ENCODE data around the gene ABLIM1.

The ABLIM1 gene

GRCh38 chr10:114513381-114513792, 144.7 kb downstream of the ABLIM1 start:
- peak in 3 of 6 experiments; percentile 51 to 63 (median 55) for DNase-seq

- DNase-seq = no peak
Measured at GRCh38 chr10:114511881-114512280, 146.2 kb downstream of the ABLIM1 start.

- no peak for DNase-seq
Measured at GRCh38 chr10:114508376-114508775, 149.7 kb downstream of the ABLIM1 start.

GRCh38 chr10:114507449-114507848, 150.6 kb downstream of the ABLIM1 start:
- no peak for DNase-seq

- DNase-seq = no peak
Measured at GRCh38 chr10:114506871-114507385, 151.1 kb downstream of the ABLIM1 start.

- no peak for DNase-seq
Measured at GRCh38 chr10:114504769-114505579, 153.1 kb downstream of the ABLIM1 start.

GRCh38 chr10:114502074-114502473, 156.0 kb downstream of the ABLIM1 start:
- DNase-seq = no peak

GRCh38 chr10:114501650-114502049, 156.4 kb downstream of the ABLIM1 start:
- no peak for DNase-seq

GRCh38 chr10:114500643-114501042, 157.4 kb downstream of the ABLIM1 start:
- DNase-seq = no peak

- peak; percentile 16 to 54 (median 48) for DNase-seq
Measured at GRCh38 chr10:114499630-114500190, 158.4 kb downstream of the ABLIM1 start.

GRCh38 chr10:114499116-114499515, 159.0 kb downstream of the ABLIM1 start:
- DNase-seq = peak in 1 of 6 experiments; percentile 51

GRCh38 chr10:114498413-114499111, 159.5 kb downstream of the ABLIM1 start:
- DNase-seq = peak in 1 of 6 experiments; percentile 33

- DNase-seq = peak in 1 of 6 experiments; percentile 25
Measured at GRCh38 chr10:114495303-114495702, 162.8 kb downstream of the ABLIM1 start.

GRCh38 chr10:114492351-114493037, 165.6 kb downstream of the ABLIM1 start:
- DNase-seq = peak in 4 of 6 experiments; percentile 13 to 51 (median 46)

- no peak for DNase-seq
Measured at GRCh38 chr10:114491933-114492332, 166.1 kb downstream of the ABLIM1 start.

- no peak for DNase-seq
Measured at GRCh38 chr10:114491419-114491818, 166.7 kb downstream of the ABLIM1 start.

- no peak for DNase-seq
Measured at GRCh38 chr10:114489521-114490310, 168.4 kb downstream of the ABLIM1 start.

- DNase-seq = no peak
Measured at GRCh38 chr10:114487815-114488536, 170.1 kb downstream of the ABLIM1 start.

GRCh38 chr10:114486938-114487814, 170.9 kb downstream of the ABLIM1 start:
- no peak for DNase-seq

GRCh38 chr10:114485696-114486400, 172.2 kb downstream of the ABLIM1 start:
- no peak for DNase-seq
